Liver (tissue), 3 donors: ENCODE measurements around the gene HIVEP3.

Source experiments
- CTCF ChIP-seq: fragments of 150-350 bp; IDR thresholded peaks from 2 replicates; pipeline ENCODE4 v1.5.1; 2017; ENCODE audit warnings: improper control_type of control experiment, low read depth, low read length; ENCODE audit not compliant: missing input control
- TAF1 ChIP-seq: conservative IDR thresholded peaks from 2 replicates; pipeline ENCODE4 v1.6.1; 2016; ENCODE audit warnings: antibody characterized with exemption, mild to moderate bottlenecking
- donor health status: healthy.
- donor health status: healthy.

DNA sequence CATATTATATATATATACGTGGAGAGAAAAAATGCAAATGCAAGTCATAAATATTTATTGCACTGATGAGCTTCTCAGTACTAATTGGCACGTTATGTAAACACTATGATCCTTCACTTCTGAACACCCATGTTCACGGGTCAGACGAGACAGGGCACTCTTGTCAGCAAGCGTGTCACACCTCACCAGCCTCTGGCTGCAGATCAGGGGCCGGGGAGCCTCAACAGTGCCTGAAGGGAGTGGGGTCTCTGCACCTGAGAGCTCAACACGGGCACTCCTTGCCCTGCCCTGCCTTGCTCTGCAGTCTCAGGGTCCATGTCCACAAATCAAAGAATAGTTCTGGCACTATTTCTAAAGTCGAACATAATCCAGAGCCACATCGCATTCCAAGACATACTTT, 409 bp upstream of the HIVEP3 start:
- TF ChIP-seq CTCF (no peak), TAF1 (no peak)
